Measurements from ENCODE around the gene IGF1. TPM values are rescaled to one million over a fixed set of nuclear protein-coding genes. Genes with fewer than 3 reads are reported as not detected.

Gene IGF1
- 1 to 10 TPM in 1 of 2 experiments, under 1 TPM in 1; 0.90 to 1.2 TPM for total RNA-seq

DNA sequence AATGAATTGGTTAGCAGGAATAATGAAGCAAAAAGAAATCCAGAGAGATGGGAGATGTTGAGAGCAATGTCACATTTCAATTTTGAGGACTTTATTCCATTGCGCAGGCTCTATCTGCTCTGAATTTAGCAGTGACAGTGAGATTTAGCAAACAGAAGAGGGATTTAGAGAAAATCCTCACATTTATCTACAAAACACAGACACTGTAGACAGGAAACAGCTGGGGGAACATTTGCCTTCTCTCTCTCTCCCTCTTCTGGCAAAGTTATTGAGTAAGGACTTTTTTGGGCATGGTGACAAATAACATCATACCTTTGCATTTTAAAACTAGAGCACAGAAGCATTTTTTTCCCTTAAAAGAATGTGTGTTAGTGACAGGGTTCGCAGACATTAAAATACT, at the start of gene IGF1:
TSS of gene IGF1 (minus strand) at position 158 of the 400 bp plus-strand sequence. CDS start 182 bp downstream, outside the sequence.
- Mint-ChIP-seq H3K36me3 (ENCODE audit: low read depth) (no peaks in the 10 kb centered on the region), H3K27ac (no peak within 1 kb of the TSS), H3K27me3 (no peaks in the 10 kb centered on the region), H3K4me1 (ENCODE audit: low read depth) (peaks cover 45% of the 10 kb centered on the region), H3K4me3 (no peak within 1 kb of the TSS), H3K9me3 (no peaks in the 10 kb centered on the region)
- no peak for ATAC-seq
- DNase-seq, result no peak
- TF ChIP-seq, protein P1, sequence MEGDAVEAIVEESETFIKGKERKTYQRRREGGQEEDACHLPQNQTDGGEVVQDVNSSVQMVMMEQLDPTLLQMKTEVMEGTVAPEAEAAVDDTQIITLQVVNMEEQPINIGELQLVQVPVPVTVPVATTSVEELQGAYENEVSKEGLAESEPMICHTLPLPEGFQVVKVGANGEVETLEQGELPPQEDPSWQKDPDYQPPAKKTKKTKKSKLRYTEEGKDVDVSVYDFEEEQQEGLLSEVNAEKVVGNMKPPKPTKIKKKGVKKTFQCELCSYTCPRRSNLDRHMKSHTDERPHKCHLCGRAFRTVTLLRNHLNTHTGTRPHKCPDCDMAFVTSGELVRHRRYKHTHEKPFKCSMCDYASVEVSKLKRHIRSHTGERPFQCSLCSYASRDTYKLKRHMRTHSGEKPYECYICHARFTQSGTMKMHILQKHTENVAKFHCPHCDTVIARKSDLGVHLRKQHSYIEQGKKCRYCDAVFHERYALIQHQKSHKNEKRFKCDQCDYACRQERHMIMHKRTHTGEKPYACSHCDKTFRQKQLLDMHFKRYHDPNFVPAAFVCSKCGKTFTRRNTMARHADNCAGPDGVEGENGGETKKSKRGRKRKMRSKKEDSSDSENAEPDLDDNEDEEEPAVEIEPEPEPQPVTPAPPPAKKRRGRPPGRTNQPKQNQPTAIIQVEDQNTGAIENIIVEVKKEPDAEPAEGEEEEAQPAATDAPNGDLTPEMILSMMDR (IDR thresholded peaks at IDR 0.05), result no peak
- ChIA-PET CTCF (no interaction called here), POLR2A (no interaction called here)
- intact Hi-C loops (cut with micrococcal nuclease), result loop anchor here (10.0 kb wide), 3 partner anchors 106 to 546 kb away; no protein-coding TSS in a partner anchor

DNA sequence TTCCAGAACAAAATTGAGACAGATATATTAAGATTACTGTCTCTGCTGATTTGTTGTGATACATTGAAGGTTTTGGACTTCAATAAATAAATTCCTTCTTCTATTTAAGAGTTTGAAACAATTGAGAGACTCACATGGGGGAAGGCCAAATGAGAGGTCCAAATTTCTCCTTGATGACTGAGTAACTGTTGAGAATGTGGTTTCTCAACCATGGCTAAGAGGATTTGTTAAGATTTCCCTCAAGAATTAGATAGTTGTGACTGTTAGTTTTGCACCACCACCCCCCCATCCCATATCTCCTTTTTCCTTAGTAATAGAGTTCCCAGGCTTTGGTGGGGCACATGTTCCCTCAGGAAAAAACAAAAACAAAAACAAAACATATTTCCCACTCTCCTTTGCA, 47.7 kb upstream of the IGF1 start:
- TF ChIP-seq, protein P1 (IDR thresholded peaks at IDR 0.05), result no peak
- DNase-seq (no peak), ATAC-seq (no peak)
- H3K4me3 Mint-ChIP-seq, result no peak overlapping the region
- ChIA-PET POLR2A (no interaction called here), CTCF (no interaction called here)
- no peak overlapping the region for H3K27ac Mint-ChIP-seq
- H3K27me3 Mint-ChIP-seq, result peaks cover 7% of the 10 kb centered on the region
- H3K9me3 Mint-ChIP-seq, result no peaks in the 10 kb centered on the region
- no peaks in the 10 kb centered on the region for H3K4me1 Mint-ChIP-seq (ENCODE audit: low read depth)
- H3K36me3 Mint-ChIP-seq (ENCODE audit: low read depth), result no peaks in the 10 kb centered on the region
- intact Hi-C loops (cut with micrococcal nuclease), result no loop called here

DNA sequence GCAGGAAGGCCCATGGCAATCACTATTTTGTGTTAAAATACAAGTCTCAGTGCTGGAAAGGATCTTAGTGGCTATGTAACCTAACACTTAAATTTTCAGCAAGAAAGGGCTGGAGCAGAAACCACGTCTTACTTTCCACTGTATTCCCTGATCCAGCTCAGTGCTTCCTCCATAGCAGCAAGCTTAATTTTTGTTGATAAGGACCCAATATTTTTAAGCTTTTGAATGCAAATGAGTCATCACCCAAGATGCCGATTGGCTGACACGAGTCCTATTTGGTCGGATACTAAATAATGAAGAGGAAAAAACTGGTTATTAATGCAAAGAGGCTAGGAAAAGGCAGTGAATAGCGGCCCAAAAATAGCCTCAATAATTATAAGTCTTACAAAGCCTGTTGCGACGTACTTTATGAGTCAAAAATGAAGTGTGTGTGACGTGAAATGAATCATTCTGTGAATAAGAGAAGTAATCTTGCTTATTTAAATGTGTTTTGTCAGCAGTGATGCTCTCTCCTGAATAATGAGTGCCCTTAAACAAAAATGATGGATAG, 46.9 kb upstream of the IGF1 start:
- Mint-ChIP-seq H3K27me3 (peaks cover 7% of the 10 kb centered on the region), H3K27ac (no peak overlapping the region), H3K36me3 (ENCODE audit: low read depth) (no peaks in the 10 kb centered on the region), H3K4me3 (no peak overlapping the region), H3K9me3 (no peaks in the 10 kb centered on the region), H3K4me1 (ENCODE audit: low read depth) (no peaks in the 10 kb centered on the region)
- TF ChIP-seq, protein P1 (IDR thresholded peaks at IDR 0.05), result no peak
- intact Hi-C loops (cut with micrococcal nuclease), result no loop called here
- DNase-seq, result no peak
- ATAC-seq, result no peak
- POLR2A ChIA-PET, result no interaction called here
- CTCF ChIA-PET, result no interaction called here

DNA sequence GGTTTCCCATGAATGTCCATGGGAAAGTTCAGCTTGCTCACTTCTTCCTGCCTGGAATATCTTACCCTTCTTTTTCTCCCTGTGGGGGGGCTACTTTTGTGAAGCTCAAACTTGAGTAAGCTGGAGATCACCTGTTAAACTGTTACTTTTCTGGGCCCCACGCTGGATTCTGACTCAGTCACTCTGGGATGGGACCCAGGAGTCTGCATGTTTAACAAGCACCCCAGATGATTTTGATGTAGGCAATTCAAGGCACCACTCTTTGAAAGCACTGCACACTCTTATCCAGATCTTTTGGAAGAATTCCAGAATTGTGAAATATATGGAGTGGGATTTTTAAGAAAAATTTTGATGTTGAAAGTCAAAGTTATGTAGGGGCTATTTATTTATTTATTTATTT, 46.3 kb upstream of the IGF1 start:
- ATAC-seq (no peak), DNase-seq (no peak)
- intact Hi-C loops (cut with micrococcal nuclease), result no loop called here
- H3K4me3 Mint-ChIP-seq, result no peak overlapping the region
- no peaks in the 10 kb centered on the region for H3K36me3 Mint-ChIP-seq (ENCODE audit: low read depth)
- peaks cover 7% of the 10 kb centered on the region for H3K27me3 Mint-ChIP-seq
- no peak overlapping the region for H3K27ac Mint-ChIP-seq
- TF ChIP-seq, protein P1 (IDR thresholded peaks at IDR 0.05), result no peak
- no peaks in the 10 kb centered on the region for H3K9me3 Mint-ChIP-seq
- CTCF ChIA-PET, result no interaction called here
- no peaks in the 10 kb centered on the region for H3K4me1 Mint-ChIP-seq (ENCODE audit: low read depth)
- POLR2A ChIA-PET, result no interaction called here

DNA sequence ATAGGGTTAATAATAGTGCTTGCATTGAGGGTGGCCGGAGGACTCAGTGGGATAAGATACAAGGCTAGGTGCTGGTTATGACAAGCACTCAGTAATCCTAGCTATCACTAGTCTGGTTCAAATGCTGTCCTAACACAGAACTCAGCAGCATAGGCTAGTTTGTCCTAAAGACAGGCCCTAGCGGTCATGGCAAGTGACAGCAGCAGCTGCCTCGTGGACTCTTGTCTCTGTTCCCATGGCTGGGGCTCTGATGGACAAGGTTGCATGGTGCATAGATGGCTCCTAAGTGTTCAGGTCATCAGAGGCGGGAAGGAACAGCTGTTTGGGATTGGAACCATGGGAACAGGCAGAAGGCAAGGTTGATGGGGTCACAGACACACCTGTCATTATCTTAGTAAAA, 42.4 kb upstream of the IGF1 start:
- TF ChIP-seq, protein P1 (IDR thresholded peaks at IDR 0.05), result no peak
- no peak for DNase-seq
- Mint-ChIP-seq H3K27ac (no peak overlapping the region), H3K9me3 (no peaks in the 10 kb centered on the region), H3K4me3 (no peak overlapping the region), H3K4me1 (ENCODE audit: low read depth) (no peaks in the 10 kb centered on the region), H3K27me3 (peaks cover 3% of the 10 kb centered on the region), H3K36me3 (ENCODE audit: low read depth) (no peaks in the 10 kb centered on the region)
- ChIA-PET POLR2A (no interaction called here), CTCF (interaction anchor here (1.0 kb wide), 1 partner anchor 18 kb away, joined by 3 read pairs; no protein-coding TSS in a partner anchor)
- intact Hi-C loops (cut with micrococcal nuclease), result no loop called here
- ATAC-seq, result no peak

All from activated CD8-positive, alpha-beta T cell treated with anti-CD3 and anti-CD28 coated beads for 36 hours (primary cell).